HG02885 (cell line): ENCODE data around the gene HDDC3.

Experiments
- ATAC-seq: cut with Tn5 transposase; IDR thresholded peaks from one replicate; pipeline ENCODE4 v1.9.1; 2021; ENCODE audit warnings: mild to moderate bottlenecking; ENCODE audit not compliant: unreplicated experiment, poor library complexity

Gene HDDC3

GRCh38 chr15:90931828-90932659, at the start of gene HDDC3:
Gene HDDC3 (minus strand): TSS chr15:90932549. CDS start chr15:90932540, 9 bp downstream.
- ATAC-seq, result peak; percentile 48

- ATAC-seq, result peak; percentile 39
Measured at GRCh38 chr15:90982135-90982534, 49.8 kb upstream of the HDDC3 start.

- ATAC-seq, result peak; percentile 81
Measured at GRCh38 chr15:90981681-90982080, 49.3 kb upstream of the HDDC3 start.

- ATAC-seq, result no peak
Measured at GRCh38 chr15:90979582-90979981, 47.2 kb upstream of the HDDC3 start.

- no peak for ATAC-seq
Measured at GRCh38 chr15:90974216-90974615, 41.9 kb upstream of the HDDC3 start.

- no peak for ATAC-seq
Measured at GRCh38 chr15:90972133-90972532, 39.8 kb upstream of the HDDC3 start.

GRCh38 chr15:90970274-90970673, 37.9 kb upstream of the HDDC3 start:
- ATAC-seq, result no peak

GRCh38 chr15:90968434-90968833, 36.1 kb upstream of the HDDC3 start:
- no peak for ATAC-seq

GRCh38 chr15:90967206-90967605, 34.9 kb upstream of the HDDC3 start:
- no peak for ATAC-seq

- ATAC-seq, result no peak
Measured at GRCh38 chr15:90966262-90966661, 33.9 kb upstream of the HDDC3 start.

GRCh38 chr15:90962021-90962420, 29.7 kb upstream of the HDDC3 start:
- no peak for ATAC-seq

- no peak for ATAC-seq
Measured at GRCh38 chr15:90960298-90961091, 28.1 kb upstream of the HDDC3 start.

GRCh38 chr15:90959894-90960293, 27.5 kb upstream of the HDDC3 start:
- no peak for ATAC-seq

- no peak for ATAC-seq
Measured at GRCh38 chr15:90959028-90959595, 26.8 kb upstream of the HDDC3 start.

- ATAC-seq, result no peak
Measured at GRCh38 chr15:90957791-90958190, 25.4 kb upstream of the HDDC3 start.

- no peak for ATAC-seq
Measured at GRCh38 chr15:90957031-90957790, 24.9 kb upstream of the HDDC3 start.

- no peak for ATAC-seq
Measured at GRCh38 chr15:90956274-90957030, 24.1 kb upstream of the HDDC3 start.

GRCh38 chr15:90955624-90956273, 23.4 kb upstream of the HDDC3 start:
- no peak for ATAC-seq
